HG03095 (cell line): ENCODE results near the gene SRPK1.
"Not testable (repeated sequence)": the region's sequence is repeated elsewhere in the genome, so short reads cannot be mapped to it uniquely, and the experiment has no call there.

Experiments used
- ATAC-seq: cut with Tn5 transposase; IDR thresholded peaks from one replicate; pipeline ENCODE4 v1.9.1; 2021; ENCODE audit warnings: moderate library complexity; ENCODE audit not compliant: unreplicated experiment

SRPK1 gene

GRCh38 chr6:35920793-35921732 lies at the start of gene SRPK1:
Gene SRPK1, minus strand, starts transcription at chr6:35921098. Its CDS starts 42 bp downstream, at chr6:35921056.
- ATAC-seq = peak; percentile 69

- ATAC-seq = no peak
These were observed 49.3 kb upstream of the SRPK1 start for GRCh38 chr6:35970181-35970580.

- ATAC-seq = no peak
These were observed 48.7 kb upstream of the SRPK1 start for GRCh38 chr6:35969646-35970045.

- ATAC-seq = no peak
These were observed 47.9 kb upstream of the SRPK1 start for GRCh38 chr6:35968821-35969220.

GRCh38 chr6:35967076-35967774 lies 46.3 kb upstream of the SRPK1 start:
- ATAC-seq = no peak

GRCh38 chr6:35962779-35963560 lies 42.1 kb upstream of the SRPK1 start:
- ATAC-seq = no peak

GRCh38 chr6:35960187-35960586 lies 39.3 kb upstream of the SRPK1 start:
- ATAC-seq = no peak

GRCh38 chr6:35955970-35956369 lies 35.1 kb upstream of the SRPK1 start:
- ATAC-seq = no peak

- no peak for ATAC-seq
These were observed 34.6 kb upstream of the SRPK1 start for GRCh38 chr6:35955521-35955920.

GRCh38 chr6:35955071-35955470 lies 34.2 kb upstream of the SRPK1 start:
- no peak for ATAC-seq

GRCh38 chr6:35954333-35954732 lies 33.4 kb upstream of the SRPK1 start:
- no peak for ATAC-seq

GRCh38 chr6:35948725-35949124 lies 27.8 kb upstream of the SRPK1 start:
- no peak for ATAC-seq

GRCh38 chr6:35945650-35946025 lies 24.7 kb upstream of the SRPK1 start:
- ATAC-seq = no peak

- no peak for ATAC-seq
These were observed 22.5 kb upstream of the SRPK1 start for GRCh38 chr6:35943390-35943789.

- ATAC-seq = no peak
These were observed 21.5 kb upstream of the SRPK1 start for GRCh38 chr6:35942355-35942754.

- not testable (repeated sequence) for ATAC-seq
These were observed 20.3 kb upstream of the SRPK1 start for GRCh38 chr6:35941170-35941569.

GRCh38 chr6:35940014-35940413 lies 19.1 kb upstream of the SRPK1 start:
- ATAC-seq = not testable (repeated sequence)

- ATAC-seq = not testable (repeated sequence)
These were observed 18.4 kb upstream of the SRPK1 start for GRCh38 chr6:35939259-35939658.

- no peak for ATAC-seq
These were observed 15.9 kb upstream of the SRPK1 start for GRCh38 chr6:35936681-35937359.

GRCh38 chr6:35935469-35935868 lies 14.6 kb upstream of the SRPK1 start:
- ATAC-seq = no peak

GRCh38 chr6:35933844-35934243 lies 12.9 kb upstream of the SRPK1 start:
- no peak for ATAC-seq
